GM18511 (cell line): ENCODE results near the gene TMPRSS11F.
A peak's percentile ranks its signal among the peaks of the same experiment; 100 is the strongest.
"Not testable (repeated sequence)": the region's sequence is repeated elsewhere in the genome, so short reads cannot be mapped to it uniquely, and the experiment has no call there.

Source experiments
- ATAC-seq: cut with Tn5 transposase; IDR thresholded peaks from one replicate; pipeline ENCODE4 v1.9.1; 2021; ENCODE audit warnings: mild to moderate bottlenecking, moderate library complexity; ENCODE audit not compliant: unreplicated experiment

The TMPRSS11F gene

DNA sequence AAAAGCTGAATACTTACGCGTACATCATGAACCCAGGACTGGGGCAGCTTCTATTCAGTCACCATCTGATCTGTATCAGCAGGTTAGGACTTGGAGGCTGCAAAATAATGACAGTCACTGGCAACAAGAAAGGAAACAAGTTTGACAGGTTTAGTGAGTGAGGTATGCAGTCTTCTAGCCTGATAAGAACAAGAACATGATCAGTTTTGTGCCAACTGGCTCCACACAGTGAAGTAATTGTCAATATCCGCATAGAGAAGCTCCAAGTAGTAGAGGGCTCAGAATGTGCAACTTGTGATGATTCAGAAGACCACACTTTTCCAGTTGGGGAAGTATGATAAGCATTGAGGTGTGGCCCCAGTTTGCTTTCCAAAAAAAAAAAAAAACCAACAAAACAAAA is at the start of gene TMPRSS11F:
Gene TMPRSS11F, minus strand, starts transcription at position 77 of the 400 bp plus-strand sequence. Its CDS starts 49 bp downstream, at position 28.
- ATAC-seq = no peak

DNA sequence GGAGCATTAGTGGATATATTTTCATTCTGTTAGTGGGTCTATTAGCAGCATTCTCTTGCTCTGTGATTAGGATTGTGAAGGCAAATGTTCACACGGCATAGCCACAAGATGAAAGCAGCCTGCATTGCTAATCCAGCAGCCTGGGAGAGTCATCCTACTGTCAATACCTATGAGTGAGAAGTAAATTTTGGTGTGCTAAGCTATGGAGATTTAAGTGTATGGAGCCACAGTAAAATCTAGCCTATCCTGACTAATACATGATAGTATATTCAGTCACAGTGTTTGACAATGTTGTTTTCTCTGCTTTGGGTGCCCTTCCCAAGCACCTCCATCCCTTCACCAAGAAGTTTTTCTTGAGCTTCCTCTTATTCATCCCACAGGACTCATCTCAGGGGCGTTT is 47.2 kb upstream of the TMPRSS11F start:
- ATAC-seq = no peak

DNA sequence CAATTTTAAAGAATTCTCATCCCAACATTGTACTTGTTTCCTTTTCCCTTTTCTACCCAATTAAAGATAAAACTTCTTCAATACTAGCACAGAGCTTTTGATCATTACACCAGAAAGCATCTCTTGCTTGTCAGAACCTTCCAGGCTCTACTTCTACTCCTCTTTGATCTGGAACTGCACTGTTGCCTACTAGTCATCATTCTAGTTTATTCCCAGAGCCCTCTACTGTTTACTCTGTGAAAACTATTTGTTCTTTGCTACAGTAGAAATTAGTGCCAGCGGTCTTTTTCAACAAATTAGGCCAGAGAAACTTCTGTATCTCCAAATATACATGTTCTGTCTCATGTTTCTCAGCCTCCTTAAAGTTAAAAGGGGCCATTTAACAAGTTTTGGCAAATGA is 46.8 kb upstream of the TMPRSS11F start:
- ATAC-seq = no peak

DNA sequence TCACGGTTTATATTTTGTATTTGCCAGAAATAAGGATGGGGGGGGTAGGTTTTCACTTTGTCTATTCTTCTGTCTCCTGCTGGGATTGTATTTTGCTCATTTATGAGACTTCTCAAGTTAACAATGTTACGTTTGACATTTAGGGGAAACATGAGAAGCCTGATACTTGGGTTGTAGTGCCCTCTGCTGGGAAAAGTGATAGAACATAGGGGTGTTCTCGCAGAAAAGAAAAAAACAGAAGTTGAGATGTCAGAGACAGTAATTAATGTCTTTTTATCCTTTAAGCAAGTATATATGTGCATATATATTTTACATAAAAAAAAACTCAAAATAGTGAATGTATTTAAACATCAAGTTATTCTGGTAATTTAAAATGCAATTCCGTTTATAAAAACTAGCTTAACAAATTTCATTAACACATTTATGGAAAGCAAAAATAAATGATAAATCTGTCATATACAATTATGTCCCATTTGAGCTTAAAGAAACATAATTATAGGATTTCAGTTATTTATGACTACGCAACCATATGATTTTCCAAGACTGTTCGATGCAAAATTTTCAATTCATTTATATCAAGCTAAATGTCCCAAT is 46.0 kb upstream of the TMPRSS11F start:
- peak; percentile 91 for ATAC-seq

DNA sequence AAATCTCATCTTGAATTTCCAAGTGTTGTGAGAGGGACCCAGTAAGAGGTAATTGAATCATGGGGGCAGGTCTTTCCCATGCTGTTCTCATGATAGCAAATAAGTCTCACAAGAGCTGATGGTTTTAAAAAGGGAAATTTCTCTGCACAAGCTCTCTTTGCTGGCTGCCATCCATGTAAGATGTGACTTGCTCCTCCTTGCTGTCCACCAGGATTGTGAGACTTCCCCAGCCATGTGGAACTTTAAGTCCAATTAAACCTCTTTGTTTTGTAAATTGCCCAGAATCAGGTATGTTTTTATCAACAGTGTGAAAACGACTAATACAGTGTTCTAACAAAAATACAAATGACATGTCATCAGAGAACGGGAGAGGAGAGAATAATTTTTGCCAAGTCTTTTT is 44.7 kb upstream of the TMPRSS11F start:
- ATAC-seq = not testable (repeated sequence)

DNA sequence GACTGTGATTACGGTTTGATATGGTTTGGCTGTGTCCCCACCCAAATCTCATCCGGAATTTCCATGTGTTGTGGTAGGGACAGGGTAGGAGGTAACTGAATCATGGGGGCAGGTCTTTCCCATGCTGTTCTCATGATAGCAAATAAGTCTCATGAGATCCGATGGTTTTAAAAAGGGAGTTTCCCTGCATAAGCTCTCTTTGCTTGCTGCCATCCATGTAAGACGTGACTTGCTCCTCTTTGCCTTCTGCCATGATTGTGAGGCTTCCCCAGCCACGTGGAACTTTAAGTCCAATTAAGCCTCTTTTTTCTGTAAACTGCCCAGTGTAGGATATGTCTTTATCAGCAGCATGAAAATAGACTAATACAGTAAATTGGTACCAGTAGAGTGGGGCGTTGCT is 42.5 kb upstream of the TMPRSS11F start:
- ATAC-seq = not testable (repeated sequence)

DNA sequence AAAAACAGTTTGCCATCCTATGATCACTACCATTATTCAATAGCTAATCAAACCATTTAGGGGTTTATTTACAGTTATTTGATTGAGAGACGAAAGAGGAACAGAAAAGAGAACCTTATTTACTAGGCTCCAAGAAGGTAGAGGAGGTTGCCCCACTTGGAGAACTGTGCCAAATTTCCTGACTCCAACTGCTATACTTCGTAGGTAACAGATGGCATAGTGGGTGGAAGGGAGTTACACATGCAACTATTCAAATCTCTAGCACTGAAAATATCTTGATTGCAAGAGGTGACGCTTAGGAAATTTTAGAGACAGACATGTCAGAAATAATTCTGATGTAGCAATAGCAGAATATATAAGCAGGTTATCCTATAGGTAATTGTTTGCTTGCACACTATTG is 38.0 kb upstream of the TMPRSS11F start:
- no peak for ATAC-seq

DNA sequence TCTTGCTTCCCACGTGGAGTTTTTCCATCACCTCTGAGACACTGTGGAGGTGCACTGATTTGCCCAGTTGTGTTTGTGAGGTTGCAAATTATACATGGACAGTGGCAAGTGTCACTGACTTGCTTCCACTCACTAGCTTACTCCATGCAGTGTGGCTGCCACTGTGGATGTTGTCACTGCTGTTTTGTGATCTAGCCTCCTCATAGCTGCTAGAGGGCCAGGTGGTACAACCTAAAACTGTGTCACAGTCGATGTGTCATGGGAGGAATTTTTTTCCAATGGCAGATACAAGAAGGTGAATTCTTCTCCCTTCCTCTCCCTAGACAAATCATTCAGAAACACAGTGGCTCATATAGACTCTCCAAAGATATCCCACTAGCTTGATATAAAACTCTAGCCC is 37.5 kb upstream of the TMPRSS11F start:
- no peak for ATAC-seq

DNA sequence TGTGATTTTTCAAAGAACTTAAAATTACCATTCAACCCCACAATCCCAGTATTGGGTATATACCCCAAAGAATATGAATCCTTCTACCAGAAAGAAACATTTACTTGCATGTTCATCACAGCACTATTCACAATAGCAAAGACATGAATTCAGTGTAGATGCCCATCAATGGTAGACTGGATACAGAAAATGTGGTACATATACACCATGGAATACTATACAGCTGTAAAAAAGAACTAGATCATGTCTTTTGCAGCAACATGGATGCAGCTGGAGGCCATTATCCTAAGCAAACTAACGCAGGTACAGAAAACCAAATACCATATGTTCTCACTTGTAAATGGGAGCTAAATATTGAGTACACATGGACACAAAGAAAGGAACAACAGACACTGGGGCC is 34.1 kb upstream of the TMPRSS11F start:
- no peak for ATAC-seq

DNA sequence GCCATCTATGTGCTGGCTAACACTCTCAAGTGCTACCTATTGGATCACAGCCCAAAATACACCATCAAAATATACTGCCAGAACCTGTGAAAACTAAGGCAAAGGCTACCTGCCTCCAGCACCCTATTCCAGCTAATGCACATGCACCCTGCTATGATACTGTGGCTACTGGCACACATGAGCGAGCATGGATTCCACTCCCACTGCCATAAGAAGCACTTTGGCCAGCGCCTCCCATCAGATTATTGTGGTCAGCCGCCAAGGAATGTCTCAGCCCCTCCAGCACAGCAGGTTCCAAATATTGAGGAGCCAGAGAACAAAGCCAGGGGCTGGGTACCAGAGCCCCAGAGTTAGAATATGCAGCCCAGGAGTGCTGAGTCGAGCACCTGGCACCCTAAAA is 32.5 kb upstream of the TMPRSS11F start:
- no peak for ATAC-seq

DNA sequence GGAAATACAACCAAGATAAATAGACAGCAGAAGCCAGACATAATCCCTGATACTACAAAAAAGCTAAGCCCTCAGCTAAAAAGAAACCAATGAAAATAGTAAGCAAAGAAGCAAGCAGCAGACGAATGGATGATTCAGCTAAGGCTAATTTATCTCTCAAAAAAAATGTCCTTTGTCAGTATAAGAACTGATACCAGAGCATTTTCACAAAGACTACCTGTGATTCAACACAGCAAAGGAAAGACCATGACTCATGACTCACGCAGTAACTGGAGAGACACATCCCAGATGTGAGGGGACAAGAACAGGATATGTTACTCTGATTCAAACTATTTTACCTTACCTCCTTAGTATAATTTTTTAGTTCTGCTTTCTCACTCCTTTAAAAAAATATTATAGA is 22.7 kb upstream of the TMPRSS11F start:
- ATAC-seq = no peak

DNA sequence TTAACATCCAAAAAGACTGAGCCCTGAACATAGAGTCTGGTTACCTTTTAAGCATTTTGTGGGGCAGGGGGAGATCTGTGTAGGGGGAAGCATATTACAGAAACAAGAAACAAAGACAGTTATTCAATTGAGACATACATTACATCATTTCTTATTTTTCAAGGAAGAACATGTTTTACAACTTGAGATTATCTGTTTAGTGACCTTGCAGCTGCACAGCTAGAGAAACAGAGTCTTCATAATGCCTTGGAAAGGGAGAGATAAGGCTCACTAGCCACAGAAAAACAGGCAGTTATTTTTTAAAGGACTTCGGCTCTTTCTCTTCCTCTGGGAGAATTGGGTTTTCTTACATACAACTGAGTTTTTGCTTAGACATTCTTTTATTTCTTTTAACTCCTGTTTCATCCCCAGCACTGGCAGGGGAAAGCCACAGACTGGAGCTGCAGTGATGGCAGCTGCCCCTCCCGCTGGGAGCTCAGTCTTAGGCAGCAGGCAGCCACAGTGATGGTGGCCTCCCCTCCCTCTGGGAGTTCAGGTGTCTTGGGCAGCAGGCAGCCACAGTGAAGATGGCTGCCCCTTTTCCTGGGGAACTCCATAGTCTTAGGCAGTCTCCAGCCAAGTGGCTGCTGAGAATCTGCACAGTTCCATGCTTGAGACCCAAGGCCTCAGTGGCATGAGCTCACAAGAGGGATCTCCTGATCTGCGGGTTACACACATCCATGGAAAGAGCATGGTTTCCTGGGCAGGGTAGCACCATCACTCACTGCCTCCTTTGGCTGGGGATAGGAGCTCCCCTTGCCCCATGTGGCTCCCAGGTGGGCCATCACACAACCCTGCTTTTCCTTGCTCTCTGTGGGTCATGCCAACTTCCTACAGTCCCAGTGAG is 19.4 kb upstream of the TMPRSS11F start:
- no peak for ATAC-seq

DNA sequence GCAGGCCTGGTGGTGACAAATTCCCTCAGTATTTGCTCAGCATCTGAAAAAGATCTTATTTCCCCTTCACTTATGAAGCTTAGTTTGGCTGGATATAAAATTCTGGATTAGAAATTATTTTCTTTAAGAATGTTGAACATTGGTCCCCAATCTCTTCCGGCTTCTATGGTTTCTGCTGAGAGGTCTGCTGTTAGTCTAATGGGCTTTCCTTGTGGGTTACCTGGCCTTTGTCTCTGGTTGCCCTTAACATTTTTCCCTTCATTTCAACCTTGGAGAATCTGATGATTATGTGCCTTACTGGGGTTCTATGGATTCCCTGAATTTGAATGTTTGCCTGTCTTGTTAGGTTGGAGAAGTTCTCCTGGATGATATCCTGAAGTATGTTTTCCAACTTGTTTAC is 17.4 kb upstream of the TMPRSS11F start:
- no peak for ATAC-seq

DNA sequence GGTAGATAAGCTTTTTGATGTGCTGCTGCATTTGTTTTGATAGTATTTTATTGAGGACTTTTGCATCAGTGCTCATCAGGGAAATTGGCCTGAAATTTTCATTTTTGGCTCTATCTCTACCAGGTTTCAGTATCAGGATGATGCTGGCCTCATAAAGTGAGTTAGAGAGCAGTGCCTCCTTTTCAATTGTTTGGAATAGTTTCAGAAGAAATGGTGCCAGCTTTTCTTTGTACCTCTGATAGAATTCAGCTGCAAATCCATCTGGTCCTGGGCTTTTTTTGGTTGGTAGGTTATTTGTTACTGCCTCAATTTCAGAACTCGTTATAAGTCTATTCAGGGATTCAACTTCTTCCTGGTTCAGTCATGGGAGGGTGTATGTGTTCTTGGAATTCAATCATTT is 15.6 kb upstream of the TMPRSS11F start:
- ATAC-seq = no peak

DNA sequence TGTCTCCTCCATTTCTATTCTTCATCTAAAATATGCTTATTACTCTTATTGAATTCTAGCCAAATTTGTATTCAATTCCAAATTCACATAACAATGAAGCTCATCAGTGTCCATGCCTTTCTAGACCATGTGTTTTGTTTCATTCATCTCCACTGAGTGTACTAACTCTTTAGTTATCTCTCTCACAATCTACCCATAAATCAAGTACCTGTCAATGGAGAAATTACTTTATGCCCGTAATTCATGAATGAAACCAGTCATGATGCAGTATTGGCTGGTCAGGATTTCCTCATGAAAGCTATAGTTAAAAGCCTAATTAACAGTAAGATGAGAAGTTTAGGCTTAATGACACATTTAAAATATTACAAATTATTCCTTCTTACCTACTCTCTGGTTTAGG is 12.2 kb upstream of the TMPRSS11F start:
- no peak for ATAC-seq

DNA sequence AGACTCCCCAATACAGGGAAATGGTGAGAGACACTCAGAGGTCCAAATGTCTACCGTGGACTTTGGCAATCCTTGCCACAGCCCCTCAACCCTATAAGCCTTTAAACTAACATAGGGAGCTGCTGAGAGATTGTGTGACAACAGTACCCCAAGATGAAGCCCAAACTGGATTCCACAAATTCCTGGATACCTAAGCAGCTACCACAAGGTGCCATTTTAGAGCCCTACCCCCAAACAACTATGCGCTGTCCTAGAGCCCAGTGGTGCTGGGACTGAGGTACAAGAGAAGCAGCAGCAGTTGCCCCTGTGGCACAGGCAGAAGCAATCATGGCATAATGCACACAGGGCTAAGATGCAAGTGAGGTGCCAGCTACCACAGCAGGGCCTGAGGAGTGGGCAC is 2.7 kb upstream of the TMPRSS11F start:
- no peak for ATAC-seq

DNA sequence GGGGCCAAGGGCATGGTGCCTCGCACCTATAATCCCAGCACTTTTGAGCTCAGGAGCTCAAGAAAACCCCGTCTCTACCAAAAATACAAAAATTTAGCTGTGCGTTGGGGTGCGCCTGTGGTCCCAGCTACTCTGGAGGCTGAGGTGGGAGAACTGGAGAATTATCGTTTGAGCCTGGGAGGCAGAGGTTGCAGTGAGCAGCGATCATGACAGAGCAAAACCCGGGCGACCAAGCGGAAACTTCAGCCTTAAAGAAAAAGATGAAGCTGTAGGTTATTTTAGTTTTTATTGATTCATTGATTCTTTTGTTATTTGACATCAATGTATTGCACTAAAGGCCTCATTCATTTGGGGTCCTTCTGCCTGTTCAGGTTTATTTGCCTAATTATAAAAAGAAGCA is 5.4 kb downstream of the TMPRSS11F start:
- ATAC-seq = no peak

DNA sequence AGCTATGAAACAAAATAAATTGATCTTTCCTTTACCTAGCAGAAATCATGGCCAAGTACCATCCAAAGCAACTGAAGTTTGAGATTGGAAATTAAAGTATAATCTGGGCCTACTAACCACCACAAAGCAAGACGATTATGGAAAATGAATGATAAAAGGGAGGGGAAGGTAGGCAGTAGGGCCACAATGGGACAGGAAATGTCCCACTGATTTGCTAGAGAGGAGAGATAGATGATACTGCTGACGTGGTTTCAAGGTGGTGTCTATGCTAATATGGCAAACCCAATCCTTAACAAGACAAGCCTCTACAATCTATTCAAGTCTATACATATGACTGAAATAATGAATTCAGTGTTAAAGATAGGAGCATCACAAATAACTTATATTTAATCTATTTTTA is 6.1 kb downstream of the TMPRSS11F start:
- no peak for ATAC-seq

DNA sequence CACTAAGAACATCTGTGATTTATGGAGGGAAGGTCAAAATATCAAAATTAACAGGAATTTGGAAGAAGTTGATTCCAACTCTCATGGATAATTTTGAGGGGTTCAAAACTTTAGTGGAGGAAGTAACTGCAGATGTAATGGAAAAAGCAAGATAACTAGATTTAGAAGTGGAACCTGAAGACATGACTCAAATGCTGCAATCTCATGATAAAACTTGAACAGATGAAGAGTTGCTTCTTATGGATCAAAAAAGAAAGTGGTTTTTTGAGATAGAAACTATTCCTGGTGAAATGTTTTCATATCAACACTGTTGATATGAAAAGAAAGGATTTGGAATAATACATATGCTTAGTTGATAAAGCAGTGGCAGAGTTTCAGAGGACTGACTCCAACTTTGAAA is 9.7 kb downstream of the TMPRSS11F start:
- no peak for ATAC-seq

DNA sequence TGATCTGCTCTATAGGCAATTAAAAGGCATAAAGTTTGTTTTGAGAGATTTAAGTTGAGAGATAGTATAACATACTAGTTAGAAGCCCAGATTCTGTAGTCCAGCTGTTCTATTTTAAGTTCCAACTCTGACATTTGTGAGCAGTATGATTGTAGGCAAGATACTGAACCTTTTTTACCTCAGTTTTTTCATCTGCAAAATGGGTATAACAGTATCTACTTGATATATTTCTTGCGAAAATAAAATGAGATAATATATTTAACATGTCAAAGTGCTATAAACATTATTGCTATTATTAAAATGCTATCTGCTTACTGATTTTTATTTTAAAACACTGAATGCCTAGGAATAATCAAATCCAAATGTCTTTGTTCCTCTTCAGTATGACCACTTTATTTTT is 19.2 kb downstream of the TMPRSS11F start:
- ATAC-seq = no peak

DNA sequence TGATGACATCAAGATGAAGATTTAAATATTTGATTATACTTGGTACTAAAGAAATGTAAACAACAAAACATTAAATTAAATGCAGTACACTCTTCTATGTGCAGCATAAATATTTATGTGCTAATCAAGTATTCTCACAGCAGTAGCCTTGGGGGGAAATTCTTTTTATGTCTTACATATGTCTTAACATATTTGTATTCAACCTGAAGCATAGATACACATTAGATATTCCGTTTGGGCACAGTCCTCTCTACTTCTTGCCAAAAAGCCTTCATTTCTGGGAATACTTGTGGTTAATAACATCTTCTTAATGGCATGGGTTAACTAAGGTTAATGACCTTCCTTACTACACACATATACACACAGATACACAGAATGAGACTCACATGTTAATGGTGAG is 19.8 kb downstream of the TMPRSS11F start:
- ATAC-seq = no peak

DNA sequence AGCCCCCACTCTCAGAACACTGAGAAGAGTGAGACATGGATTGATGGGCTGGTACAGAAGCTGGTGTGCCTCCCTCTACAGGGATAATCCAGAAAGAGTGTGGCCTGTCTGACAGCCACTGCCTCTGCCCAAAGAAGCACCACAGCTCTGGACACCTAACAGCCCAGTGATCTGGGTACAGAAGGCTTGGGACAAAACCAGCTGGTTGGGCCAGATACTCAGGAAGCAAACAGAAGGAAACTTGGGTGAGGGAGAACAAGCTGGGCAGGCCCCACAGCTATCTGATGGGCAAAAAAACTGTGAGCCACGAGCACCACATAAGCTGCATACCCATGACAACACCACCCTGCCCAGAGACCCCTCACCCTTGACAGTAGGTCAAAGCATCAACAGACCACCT is 46.9 kb downstream of the TMPRSS11F start:
- no peak for ATAC-seq

DNA sequence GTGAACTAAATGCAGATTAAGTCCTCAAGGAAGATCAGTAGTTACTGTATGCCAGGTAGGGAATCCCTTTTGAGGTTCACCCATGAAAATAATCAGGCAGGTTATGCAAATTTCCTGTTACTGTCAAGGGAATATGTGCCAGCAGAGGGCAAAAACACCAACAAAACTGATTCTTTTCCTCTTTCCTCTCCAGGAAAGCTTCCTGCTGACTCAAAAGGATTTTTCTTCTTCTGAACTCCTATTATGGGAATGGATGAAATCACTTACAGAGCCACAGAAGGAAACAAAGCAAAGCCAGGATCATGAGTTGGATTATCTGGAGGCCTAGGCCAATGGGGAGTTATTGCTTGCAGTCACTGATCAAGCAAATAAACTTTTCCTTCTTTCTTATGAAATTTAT is 49.7 kb downstream of the TMPRSS11F start:
- no peak for ATAC-seq
